Right lung (tissue), 5 donors: ENCODE results near the gene RUSF1. TPM values are rescaled to one million over a fixed set of nuclear protein-coding genes. Genes with fewer than 3 reads are reported as not detected.
A peak's percentile ranks its signal among the peaks of the same experiment; 100 is the strongest.

Experiments
- DNase-seq, 2 donors: peaks; one replicate each; pipeline ENCODE4 v3.0.0-alpha.2; 2013
- polyA plus RNA-seq, 5 donors: library from polyadenylated mRNA; unstranded; fragments of 120-200 nt; gene quantifications; one replicate each; pipeline versions ENCODE4 v1.2.1 to v1.2.3, GENCODE V29; 2013; ENCODE audit warnings: inconsistent platforms in 1 of 5, low replicate concordance in 1 of 5; ENCODE audit not compliant: insufficient read length in 5 of 5, insufficient read depth in 1 of 5

RUSF1 gene
- polyA plus RNA-seq, 5 donors, result 67.0 to 99.9 (median 88.8) TPM

DNA sequence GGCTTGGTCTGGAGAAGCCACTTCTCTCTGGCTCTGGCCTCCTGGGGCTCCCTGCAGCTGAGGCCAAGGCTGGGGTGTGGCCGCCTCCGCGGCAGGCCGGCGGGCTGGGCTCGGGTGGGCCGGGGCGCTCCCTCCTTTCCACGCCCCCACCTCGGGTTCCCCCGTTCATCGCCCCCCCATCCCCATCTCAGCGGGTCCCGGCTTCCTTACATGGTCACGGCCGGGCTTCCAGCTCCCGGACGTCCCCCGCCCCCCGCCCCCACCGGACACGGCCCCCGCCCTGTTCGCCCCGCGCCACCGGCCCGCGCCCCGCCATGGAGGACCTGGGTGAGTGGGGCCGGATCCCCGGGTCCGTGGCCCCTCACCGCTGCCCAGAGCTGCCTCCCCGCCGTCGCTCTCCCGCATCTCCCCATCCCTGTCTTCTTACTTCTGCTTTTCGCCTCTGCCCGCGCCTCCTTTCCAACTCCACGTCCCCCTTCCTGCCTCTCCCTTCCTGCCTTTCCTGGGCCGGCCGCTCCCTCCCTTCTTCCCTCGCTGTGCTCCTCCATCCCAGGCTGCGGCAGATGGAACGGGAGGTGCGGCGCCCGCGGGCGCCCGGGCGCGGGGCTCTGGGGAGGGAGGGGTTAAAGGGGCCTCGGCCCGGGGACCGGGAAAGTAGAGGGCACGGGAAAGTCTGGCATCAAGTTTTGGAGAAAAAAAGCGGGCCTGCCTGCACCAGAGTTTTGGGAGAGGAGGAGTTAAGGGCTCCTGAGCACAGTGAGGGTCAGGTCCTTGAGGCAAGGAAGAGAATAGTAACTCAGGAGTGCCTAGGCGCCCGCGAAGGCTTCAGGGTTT lies 36.1 kb downstream of the RUSF1 start, which contains the start of gene TGFB1I1:
Gene TGFB1I1 (plus strand): TSS at position 278 of the 834 bp plus-strand sequence. CDS start 37 bp downstream, at position 315.
- peak; percentile 77 to 82 for DNase-seq

DNA sequence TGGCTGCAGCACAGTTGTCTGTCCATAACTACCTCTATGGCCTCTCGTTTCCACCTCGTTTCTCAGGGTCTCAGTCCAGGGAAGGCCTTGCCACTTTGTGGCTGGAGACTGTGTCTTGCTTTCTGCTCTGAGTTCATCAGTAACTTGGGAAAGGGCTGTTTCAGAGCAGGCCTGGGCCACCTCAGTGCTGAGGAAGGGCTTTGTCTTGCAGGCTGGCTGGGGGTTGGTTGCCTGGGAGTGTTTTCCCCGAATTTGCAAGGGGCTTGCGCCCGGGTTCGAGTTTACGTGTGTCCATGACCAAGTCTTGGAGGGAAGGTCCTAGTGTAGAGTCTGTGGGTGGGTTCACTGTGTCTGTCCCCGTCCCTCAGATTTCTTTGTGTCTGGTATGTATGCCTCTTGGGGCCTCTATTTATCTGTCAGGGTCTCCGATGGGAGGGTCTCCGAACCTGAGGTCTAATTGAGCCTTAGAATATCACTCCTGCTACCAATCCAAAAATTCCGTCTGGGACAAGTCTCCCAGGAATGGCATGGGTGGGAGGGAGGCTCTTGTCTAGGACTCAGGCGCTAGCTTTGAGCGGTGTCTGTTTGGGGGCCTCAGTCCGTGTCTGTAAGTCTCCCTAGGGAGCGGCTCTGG lies 36.8 kb downstream of the RUSF1 start:
- no peak for DNase-seq

DNA sequence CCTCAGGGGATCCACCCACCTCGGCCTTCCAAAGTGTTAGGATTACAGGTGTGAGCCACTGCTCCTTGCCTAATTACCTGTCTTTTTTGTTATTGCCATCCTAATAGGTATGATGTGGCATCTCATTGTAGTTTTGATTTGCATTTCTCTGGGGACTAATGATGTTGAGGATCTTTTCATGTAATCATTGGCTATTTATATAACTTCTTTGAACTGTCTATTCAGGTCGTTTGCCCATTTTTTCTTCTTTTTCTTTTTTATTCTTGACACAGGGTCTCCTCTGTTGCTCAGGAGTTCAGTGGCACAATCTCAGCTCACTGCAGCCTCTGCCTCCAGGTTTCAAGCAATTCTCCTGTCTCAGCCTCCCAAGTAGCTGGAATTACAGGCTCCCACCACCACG lies 37.6 kb downstream of the RUSF1 start:
- no peak for DNase-seq

DNA sequence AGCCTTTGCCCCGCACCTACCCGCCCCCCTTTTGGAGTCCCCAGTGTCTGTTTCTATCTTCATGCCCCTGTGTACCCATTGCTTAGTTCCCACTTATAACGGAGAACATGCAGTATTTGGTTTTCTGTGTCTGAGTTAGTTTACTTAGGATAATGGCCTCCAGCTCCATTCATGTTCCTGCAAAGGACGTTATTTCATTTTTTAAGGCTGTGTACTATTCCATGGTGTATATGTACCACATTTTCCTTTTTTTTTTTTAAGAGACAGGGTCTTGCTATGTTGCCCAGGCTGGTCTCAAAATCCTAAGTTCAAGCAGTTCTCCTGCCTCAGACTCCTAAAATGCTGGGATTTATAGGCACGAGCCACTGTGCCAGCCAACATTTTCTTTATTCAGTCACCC lies 40.3 kb downstream of the RUSF1 start:
- DNase-seq, result no peak

DNA sequence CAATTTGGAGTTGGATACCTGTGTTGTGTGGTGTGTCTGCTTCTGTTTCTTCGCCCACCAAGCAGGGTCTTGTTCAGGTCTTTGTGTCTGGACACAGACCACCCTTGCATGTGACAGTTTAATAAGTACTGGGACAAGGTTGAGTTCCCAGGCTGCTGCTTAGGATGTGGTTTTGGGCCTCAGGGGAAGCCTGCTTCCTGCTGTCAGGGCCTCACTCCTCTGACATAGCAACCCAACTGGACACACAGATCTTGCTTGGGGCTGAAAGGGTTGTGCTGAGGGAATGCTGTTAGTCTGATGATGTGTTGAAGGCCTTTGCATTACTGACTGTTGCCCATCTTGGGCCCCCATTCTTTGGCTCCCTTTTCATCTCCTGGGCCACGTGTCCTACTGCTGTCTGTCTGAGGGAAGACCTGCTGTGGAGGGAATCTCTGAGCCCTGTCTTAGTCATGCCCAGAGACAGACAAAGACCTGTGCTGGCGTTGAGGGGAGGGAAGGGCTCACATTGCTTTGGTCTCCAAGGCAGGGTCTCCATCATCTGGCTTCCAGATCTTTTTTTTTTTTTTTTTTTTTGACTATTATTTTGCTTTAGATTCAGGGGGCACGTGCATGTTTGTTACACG lies 40.9 kb downstream of the RUSF1 start:
- DNase-seq, result no peak

DNA sequence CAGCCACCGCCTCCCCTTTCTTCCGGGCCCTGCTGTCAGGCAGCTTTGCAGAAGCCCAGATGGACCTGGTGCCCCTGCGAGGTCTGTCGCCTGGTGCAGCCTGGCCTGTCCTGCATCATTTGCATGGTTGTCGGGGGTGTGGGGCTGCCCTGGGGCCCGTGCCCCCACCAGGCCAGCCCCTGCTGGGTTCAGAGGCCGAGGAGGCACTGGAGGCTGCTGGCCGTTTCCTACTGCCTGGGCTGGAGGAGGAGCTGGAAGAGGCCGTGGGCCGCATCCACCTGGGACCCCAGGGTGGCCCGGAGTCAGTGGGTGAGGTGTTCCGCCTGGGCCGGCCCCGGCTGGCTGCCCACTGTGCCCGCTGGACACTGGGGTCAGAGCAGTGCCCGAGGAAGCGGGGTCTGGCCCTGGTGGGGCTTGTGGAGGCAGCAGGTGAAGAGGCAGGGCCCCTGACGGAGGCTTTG lies 41.8 kb downstream of the RUSF1 start:
- DNase-seq, result no peak

DNA sequence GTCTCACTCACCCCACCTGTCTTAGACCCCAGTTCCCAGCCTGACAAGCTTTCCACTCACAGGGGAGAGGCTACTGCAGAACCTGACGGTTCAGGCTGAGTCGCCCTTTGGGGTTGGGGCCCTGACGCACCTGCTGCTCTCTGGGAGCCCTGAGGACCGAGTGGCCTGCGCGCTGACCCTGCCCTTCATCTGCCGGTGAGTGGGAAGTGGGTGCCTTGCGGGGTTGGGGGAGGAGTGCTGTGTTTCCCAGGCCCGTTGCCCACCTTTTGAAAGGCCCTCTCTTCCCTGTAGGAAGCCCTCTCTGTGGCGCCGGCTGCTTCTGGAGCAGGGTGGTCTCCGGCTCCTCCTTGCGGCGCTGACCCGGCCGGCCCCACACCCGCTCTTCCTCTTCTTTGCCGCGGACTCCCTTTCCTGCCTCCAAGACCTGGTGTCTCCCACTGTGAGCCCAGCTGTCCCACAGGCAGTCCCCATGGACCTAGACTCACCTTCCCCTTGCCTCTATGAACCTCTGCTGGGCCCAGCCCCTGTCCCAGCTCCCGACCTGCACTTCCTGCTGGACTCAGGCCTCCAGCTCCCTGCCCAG lies 42.3 kb downstream of the RUSF1 start:
- no peak for DNase-seq

DNA sequence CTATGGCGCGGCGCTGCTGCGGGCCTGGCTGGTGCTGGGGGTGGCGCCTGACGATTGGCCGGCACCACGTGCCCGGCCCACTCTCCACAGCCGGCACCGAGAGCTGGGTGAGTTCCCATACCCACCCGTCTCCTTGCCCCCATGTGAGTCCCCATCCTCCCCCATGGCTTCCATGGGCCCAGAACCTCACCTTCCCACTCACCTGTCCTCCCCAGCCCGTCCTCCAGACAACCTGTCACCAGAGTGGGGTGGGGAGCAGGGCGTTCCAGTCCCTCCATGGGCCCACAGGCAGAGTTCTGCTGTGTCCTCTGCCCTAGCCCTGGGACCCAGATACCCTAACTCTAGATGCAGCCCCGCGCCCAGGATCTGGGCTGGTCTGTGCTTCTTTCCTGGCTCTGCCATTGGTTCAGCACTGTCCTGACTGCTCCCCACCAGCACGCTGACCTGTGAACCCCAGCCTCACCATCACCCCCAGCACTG lies 43.4 kb downstream of the RUSF1 start:
- no peak for DNase-seq

DNA sequence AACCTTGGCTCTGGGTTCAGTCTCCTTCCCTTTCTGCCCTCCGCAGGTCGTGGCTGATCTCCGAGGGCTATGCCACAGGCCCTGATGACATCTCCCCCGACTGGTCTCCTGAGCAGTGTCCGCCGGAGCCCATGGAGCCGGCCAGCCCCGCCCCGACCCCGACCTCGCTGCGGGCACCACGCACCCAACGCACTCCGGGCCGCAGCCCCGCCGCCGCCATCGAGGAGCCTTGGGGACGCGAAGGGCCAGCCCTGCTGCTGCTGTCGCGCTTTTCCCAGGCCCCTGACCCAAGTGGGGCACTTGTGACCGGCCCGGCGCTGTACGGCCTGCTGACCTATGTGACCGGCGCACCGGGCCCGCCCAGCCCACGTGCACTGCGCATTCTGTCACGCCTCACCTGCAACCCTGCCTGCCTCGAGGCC lies 43.8 kb downstream of the RUSF1 start:
- DNase-seq, result no peak

DNA sequence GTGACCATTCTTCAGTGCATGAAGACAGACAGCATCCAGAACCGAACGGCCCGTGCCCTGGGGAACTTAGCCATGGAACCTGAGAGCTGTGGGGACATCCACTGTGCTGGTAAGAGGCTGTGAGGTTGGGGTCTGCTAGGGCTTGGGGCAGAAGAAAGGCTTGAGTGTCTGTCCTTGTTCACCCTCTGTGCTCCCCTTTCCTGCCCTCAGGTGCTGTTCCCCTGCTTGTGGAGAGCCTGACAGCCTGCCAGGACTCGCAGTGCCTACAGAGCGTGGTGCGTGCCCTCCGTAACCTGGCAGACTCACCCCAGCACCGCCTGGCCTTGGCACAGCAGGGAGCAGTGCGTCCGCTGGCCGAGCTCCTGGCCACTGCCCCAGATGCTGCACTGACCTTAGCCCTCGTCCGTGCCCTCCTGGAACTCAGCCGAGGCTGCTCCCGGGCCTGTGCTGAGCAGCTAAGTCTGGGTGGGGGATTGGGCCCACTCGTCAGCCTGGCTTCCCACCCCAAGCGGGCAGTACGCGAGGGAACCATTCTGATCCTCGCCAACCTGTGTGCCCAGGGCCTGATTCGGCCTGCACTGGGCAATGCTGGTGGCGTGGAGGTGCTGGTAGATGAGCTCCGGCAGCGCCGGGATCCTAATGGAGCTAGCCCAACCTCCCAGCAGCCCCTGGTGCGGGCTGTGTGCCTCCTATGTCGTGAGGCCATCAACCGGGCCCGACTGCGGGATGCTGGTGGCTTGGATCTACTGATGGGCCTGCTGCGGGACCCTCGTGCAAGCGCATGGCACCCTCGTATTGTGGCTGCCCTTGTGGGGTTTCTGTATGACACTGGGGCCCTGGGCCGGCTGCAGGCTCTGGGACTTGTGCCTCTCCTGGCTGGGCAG lies 46.0 kb downstream of the RUSF1 start:
- DNase-seq, result no peak

DNA sequence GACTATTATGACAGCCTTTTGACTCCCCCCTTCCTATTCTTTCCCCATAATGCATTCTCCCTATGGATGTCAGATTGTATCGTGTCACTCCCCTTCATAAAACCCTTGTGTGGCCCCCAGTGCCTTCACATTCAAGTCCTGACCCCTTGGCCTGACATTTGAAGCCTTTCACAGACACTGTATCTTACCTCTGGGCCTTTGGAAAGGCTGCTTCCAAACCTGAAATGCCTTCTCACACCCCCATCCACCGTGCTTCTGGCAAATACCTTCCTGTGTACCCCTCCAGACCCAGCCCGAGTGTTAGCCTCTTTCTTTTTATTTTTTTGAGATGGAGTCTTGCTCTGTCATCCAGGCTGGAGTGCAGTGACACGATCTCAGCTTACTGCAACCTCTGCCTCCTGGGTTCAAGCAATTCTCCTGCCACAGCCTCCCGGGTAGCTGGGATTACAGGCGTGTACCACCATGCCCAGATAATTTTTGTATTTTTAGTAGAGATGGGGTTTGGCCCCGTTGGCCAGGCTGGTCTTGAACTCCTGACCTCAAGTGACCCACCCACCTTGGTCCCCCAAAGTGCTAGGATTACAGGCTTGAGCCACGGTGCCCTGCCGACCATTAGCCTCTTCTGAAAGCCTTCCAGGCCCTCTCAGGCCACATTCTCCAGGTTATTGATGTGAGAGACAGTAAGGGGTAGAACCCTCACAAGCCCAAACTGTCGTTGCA lies 46.8 kb downstream of the RUSF1 start:
- no peak for DNase-seq

DNA sequence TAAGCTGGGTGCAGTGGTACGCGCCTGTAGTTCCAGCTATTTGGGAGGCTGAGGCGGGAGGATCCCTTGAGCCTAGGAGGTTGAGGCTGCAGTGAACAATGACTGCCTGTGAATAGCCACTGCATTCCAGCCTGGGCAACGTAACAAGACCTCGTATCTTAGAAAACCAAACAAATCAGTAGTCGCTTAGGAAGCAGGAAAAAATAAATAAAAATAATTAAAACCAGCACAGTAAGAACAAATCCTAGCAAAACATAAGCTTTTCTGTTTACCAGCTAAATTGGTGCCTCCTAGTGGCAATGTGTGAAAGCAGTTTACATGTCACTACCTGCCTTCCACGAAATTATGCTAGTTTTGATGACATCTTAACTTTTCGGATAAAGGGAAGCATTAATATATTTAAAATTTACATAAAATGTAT lies 47.6 kb downstream of the RUSF1 start:
- DNase-seq, result no peak

DNA sequence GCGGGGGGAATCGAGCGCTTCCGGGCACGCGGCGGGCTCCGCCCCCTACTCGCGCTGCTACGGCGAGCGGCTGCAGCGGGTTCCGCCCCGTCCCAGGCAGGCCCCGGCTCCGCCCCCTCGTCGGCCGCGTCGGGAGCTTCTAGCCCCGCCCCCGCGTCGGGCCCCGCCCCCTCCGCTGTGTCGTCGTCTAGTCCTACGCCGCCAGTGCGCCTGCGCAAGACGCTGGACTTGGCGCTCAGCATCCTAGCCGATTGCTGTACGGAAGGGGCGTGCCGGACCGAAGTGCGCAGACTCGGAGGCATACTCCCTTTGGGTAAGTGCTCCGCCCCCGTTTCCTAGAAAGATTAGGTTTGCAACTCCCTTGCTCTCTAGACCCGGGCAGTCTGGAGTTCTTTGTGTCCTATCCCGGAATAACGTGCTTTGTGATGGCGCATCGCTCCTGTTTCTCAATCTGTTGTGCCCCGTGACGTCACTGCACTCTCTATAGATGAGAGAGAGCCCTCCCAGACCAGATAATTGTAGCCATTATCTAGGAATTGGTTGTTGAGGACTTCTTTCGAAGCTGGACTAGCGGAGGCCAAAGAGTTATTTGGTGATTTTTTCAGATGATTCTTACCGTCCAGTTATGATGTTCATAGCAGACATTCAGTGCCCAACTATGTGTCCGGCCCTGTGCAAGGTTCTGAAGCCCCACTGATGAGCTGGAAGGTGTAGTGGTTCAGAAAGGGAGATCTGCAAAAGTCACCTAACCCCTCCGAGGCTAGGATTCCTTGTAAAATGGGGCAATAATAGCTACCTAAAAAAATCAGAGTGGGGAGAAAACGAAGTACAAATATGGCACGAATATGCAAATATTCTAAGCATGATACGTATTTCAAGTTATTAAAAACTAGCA lies 48.3 kb downstream of the RUSF1 start:
- peak; percentile 99 to 100 for DNase-seq

DNA sequence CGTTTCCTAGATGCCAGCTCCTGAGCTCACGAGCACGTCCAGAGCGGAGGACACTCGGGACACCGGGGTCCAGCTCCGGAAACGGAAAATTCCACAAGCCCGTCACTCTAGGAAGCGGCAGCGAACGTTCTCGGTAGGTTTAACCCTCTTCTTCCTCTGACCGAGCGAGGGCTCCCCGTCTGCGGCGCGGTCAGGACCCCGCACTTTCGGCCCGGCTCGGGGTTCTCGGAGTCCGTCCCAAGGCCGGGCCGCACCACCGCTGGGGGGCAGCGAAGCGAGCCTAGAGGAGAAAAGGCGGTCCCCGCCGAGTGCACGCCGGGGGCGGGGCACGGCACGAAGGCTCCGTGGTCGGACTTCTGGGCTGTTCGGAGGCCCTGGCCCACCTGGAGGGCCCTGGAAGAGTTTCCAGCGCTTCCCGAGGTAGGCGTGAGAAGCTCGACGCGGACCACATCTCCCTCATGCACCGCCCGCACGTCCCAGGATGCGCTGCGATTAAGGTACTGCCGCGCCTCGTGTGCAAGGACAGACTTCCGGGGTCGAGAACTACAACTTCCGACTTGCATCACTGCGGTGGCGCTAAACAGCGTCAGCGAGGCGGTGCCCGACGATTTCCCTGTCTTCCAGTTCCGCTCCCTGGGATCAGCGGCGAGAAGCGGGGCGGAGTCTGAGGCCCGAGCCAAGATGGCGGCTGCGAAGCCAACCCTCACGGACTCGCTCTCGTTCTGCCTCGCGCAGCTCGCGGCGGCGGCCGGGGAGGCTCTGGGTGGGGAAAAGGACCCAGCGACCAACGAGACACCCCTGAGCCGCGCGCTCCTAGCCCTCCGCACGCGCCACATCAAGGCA lies 49.1 kb downstream of the RUSF1 start, which contains the start of gene ARMC5:
Gene ARMC5 (plus strand): TSS at position 658 of the 843 bp plus-strand sequence. CDS start 24 bp downstream, at position 682.
- DNase-seq, result peak; percentile 97 to 98

DNA sequence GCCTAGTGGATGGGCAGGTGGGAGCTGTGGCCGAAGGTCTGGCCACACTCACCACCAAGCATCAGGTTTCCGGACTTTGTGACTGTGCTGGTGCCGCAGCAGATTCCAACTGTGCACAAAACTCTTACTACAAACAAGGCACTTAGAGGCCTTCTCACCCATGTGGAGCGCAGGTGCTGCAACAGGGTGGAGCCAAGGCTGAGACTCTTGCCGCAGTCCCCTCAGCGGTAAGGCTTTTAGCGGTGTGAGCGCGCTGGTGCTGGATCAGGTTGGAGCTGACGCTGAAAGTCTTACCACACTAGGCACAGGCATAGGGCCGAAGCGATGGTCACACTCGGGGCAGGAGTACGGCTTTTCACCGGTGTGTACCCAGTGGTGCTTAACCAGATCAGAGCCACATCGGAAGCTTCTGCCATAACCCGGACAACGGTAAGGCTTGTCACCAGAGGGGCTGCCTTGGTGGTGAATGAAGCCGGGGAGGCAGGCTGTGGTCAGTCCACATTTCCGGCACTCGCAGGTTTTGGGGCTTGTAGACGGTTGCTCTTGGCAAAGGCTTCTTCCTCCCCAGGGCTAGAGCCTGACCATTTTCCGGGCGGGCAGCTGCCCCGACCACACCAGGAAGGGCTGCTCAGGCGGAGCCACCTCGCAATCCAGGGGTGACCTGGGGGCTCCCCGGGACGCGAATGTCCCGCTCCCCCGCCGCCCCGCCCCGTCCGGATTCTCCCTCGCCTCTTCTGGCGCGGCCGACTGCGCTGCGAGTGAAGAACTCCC lies 49.9 kb downstream of the RUSF1 start:
- peak in 1 of 2 donors; percentile 33 for DNase-seq

DNA sequence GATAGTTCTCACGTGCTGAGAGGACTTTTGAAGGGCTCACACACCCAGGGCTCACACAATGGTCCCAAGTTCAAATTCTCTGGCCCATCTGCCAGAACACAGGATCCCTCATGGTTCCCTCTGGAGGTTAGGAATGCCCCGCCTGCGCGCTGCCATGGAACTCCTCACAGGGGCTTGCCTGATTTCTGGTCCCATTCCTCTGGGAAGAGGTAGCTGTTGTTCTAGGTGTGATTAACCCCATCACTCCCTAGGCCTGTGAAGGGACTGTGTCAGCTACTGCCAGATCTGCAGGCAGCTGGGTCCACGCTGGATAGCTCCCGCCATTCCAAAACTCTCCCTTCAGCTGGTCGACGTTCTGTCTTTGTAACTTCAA lies 51.2 kb downstream of the RUSF1 start:
- DNase-seq, result no peak

DNA sequence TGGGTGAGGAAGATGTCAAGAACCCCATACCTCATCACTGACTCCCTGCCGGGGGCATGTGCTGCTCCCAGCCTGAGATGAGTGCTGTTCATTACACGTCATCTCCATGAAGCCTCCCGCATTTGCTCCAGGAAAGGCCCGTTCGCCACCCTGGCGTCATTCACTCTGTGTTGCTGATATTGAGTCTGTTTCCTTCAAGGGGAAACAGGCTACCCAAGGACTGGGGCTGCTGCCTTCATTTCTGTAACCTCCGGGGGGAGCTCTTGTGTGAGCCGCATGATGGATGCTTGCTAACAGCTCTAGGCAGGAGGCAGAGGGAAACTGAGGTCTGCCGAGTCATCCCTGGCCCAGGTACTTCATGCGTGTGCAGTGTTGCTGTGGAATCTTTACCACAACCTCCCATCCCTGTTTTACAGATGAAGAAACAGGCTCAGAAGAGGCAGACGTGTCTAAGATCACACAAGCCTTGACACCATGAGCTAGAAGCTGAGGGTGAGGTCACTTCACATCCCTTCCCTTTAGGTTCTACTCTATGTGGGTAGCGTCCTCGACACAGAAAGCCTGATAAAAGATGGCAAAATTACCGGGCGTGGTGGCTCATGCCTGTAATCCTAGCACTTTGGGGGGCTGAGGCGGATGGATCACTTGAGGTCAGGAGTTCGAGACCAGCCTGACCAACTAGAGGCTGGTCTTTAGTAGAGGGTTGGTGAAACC lies 52.4 kb downstream of the RUSF1 start:
- DNase-seq, result no peak
